GM21619 (cell line): ENCODE results near the gene CLTCL1.
"Not testable (repeated sequence)": the region's sequence is repeated elsewhere in the genome, so short reads cannot be mapped to it uniquely, and the experiment has no call there.

ENCODE experiments used
- ATAC-seq: cut with Tn5 transposase; IDR thresholded peaks from one replicate; pipeline ENCODE4 v1.9.1; 2021; ENCODE audit not compliant: unreplicated experiment

CLTCL1 gene

DNA sequence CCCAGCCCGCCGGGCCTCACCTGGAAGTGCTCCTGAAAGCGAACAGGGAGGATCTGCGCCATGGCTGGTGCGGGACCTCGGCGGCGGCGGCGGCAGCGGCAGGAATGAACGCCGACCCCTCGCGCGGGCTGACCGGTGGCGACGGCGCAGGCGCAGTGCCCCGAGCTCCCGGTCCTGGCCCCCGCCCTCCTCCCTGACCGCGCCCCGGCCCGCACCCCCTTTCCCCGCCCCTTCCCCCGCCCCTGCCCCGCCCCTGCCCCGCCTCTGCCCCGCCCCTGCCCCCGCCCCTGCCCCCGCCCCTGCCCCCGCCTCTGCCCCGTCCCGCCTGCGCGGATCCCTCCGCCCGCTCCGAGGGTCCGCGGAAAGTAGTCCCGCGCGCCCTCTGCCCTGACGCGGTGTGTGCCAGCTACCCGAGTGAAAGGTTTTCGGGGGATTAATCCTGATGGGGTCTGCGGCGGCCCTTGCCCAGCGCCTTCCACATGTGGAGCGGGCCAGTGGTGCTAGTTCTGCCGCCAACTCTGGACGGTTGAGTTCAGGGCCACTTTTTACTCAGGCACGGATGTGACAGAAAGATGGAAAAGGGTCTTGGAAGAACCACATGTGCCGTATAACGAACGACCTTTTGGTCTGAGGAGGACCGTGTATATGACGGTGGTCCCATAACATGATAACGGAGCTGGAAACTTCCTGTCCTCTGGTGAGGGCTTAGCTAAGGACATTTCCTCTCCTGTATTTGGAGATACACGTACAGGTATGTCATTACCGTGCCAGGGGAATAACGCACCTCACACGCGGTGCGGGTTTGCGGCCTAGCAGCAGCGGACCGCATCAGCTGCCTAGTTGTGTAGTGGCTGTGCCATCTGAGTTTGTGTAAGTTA is at the start of gene CLTCL1:
TSS of gene CLTCL1 (minus strand) at position 140 of the 878 bp plus-strand sequence. CDS start at position 62, 78 bp downstream.
- ATAC-seq, result peak; percentile 48

- ATAC-seq, result no peak
Observed at GRCh38 chr22:19337137-19337536, 45.6 kb upstream of the CLTCL1 start.

DNA sequence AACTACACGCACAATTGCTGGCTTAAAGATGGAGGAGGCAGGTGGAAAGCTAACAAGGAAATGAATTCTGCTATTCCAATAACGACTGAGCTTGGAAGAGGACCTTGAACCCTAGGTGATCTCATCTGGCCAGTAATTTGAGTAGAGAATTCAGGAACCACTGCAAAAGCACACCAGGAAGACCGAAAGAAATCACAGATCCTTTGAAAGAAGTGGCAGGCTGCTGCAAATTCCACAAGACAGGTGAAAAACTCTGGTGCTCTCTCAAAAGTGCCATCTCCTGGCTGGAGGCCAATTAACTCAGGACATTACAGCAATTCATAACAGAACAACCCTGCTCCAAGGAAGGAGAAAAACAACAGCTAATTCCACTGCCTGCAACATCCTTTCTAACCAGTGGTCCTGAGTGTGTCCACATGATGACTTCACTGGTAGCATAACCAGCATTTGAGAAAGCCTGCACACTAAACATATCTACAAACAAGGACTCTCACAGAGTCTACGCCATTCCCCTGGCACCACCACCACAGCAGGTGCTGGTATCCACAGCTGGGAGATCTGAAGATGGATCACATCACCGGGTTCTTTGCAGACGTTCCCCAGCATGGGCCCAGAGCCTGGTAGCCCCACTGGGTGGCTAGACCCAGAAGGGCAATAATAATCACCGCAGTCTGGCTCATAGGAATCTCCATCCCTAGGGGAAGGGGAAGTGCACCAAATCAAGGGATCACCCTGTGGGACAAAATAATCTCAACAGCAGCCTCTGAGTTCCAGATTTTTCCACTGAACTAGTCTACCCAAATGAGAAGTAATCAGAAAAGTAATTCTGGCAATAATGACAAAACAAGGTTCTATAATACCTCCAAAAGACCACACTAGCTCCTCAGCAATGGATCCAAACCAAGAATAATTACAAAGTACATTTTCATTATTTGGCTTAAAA is 44.9 kb upstream of the CLTCL1 start:
- no peak for ATAC-seq

DNA sequence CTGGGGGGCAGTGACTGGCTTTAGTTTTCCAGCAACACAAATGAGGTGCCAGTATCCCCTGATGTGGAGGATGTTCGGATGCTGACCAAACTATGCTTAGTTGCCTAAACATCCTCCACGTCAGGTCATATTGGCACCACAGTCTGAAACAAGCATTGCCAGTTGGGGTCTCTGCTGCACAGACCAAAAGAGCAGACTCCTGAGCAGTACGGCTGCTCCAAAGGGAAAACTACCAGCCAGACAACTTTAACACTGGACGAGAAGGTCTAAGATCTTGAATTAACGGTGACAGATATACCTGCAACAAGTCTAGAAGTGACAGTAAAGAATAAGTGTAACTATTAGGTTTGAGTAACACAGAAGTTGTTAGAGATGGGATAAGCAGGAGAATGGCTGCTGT is 40.5 kb upstream of the CLTCL1 start:
- ATAC-seq, result no peak

GRCh38 chr22:19331474-19331873 is 40.0 kb upstream of the CLTCL1 start:
- ATAC-seq, result no peak

DNA sequence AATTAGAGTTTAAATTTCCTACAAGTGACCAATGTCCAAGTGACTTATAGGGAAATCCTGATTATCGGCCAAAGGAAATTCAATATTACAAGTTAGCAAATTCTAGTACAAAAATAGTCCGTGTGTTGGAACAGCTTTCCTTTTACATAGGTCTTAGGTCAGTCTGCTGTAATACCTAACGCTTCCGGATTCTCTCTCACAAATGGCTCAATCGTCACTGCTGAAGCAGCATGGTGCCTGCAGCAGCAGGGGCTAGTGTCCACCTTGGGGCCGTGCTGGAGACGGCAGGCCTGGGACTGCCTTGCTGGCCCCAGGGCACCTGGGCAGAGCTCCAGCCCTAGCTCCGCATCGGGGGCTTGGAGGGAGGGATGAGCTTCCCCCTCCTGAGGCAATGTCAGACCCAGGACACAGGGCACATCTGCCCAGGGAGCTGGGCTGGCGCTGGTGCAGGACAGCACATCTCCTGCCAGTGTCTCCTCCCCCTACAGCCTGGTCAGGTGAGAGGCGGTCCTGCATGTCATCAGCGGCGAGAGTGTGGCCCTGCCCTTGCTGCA is 39.4 kb upstream of the CLTCL1 start:
- ATAC-seq, result no peak

- ATAC-seq, result not testable (repeated sequence)
Observed at GRCh38 chr22:19330205-19330604, 38.7 kb upstream of the CLTCL1 start.

DNA sequence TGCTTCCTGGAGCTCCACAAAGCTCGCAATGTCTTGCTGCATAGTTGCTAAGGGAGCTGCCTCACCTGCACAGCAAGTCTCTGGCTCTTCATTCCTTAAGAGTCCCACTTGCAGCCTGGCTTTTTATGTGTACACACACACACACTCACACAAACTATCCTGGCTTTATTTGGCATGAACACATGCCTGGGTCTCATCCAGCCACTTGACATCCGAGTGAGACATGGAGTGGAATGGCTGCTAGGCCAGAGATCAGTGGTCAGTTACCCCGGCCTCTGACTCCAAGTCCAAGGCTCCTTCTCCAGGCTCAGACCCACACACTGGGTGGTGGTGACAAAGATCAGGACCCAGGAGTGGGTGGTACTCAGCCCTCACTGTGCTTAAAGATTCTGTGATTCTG is 37.9 kb upstream of the CLTCL1 start:
- ATAC-seq, result no peak

- no peak for ATAC-seq
Observed at GRCh38 chr22:19325296-19325948, 33.9 kb upstream of the CLTCL1 start.

DNA sequence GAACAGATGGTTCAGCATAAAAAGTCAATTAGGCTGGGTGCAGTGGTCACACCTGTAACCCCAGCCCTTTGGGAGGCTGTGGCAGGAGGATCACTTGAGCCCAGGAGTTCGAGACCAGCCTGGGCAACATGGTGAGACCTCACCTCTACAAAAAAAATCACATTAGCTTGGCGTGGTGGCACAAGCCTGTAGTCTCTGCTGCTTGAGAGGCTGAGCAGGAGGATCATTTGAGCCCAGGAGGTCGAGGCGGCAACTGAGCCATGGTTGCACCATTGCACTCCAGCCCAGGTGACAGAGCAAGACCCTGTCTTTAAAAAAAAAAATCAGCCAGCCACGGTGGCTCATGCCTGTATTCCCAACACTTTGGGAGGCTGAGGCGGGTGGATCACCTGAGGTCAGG is 31.9 kb upstream of the CLTCL1 start:
- ATAC-seq, result not testable (repeated sequence)

GRCh38 chr22:19321757-19322156 is 30.2 kb upstream of the CLTCL1 start:
- ATAC-seq, result no peak

- ATAC-seq, result not testable (repeated sequence)
Observed at GRCh38 chr22:19320136-19320535, 28.6 kb upstream of the CLTCL1 start.

- ATAC-seq, result no peak
Observed at GRCh38 chr22:19319281-19319680, 27.8 kb upstream of the CLTCL1 start.

GRCh38 chr22:19317865-19318264 is 26.3 kb upstream of the CLTCL1 start:
- ATAC-seq, result no peak

GRCh38 chr22:19307872-19308271 is 16.4 kb upstream of the CLTCL1 start:
- no peak for ATAC-seq

GRCh38 chr22:19306535-19306934 is 15.0 kb upstream of the CLTCL1 start:
- not testable (repeated sequence) for ATAC-seq

DNA sequence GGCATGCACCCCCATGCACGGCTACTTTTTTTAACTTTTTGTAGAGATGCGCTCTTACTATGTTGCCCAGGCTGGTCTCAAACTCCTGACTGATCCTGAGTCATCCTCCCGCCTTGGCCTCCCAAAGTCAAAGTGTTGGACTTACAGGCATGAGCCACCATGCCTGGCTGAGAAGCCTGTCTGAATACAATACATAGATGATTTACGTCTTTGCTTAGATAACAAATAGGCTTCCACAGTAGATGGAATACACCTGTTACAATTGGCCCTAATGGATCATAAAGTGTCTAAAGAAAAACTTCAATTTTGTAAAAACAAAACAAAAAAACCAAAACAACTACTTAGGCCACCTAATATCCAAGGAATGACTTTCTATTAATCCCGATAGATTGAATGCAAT is 13.0 kb upstream of the CLTCL1 start:
- ATAC-seq, result no peak

GRCh38 chr22:19303785-19304184 is 12.3 kb upstream of the CLTCL1 start:
- no peak for ATAC-seq

DNA sequence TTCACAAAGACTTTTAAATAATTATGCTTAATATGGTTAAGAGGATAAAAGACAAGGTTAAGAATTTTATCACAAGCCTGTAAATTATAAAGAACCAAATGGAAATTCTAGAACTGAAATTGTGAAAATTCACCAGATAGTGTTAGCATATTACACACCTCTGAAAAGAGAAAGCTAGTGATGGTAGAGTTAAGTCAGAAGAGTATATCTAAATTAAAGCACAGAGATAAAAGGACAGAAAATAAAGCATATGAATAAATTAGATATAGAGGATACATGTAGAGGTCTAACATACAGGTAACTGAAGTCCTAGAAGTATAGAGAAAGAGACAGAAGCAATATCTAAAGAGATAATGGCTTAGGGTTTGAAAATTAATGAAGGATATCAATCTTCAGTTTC is 4.2 kb upstream of the CLTCL1 start:
- ATAC-seq, result no peak

DNA sequence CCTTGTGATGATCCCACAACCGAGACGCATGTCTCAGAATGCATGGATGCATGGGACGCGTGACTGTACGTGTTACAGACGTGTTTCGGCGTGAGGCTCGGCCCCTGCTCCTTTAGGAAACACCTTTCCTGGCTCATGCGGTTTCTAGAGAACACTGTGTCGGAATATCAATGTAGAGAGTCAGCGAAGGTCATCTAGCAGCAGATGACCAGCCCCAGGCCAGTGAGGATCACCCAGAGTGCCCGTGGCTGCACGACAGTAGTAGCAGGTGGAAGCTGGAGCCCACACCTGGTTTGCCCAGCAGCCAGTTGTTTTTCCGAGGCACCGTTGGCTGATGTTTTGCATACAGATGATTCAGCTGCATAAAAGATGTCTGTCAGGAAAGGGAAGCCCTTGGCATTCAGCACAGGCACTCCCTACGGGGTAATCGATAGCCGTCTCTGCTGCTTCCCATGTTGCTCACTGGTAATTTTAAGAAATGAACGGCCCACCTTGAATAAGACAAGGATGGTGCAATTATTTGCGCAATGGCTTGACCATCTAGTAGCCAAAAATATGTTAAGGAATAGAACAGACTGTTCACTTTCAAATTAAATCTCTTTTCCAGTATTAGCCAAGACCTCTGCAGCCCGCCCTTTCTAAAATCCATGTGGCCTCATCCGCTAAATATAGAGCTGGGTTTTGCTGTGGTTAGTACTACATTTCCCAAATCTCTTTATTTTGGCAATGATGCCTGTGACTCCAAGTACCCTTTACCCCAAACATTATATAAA is 1.1 kb upstream of the CLTCL1 start:
- ATAC-seq, result no peak
